Measurements from ENCODE around the gene APOO.
"Not testable (repeated sequence)": the region's sequence is repeated elsewhere in the genome, so short reads cannot be mapped to it uniquely, and the experiment has no call there.

APOO gene

GRCh38 chrX:23879380-23880090 lies 28.2 kb downstream of the APOO start:
- TF ChIP-seq ZFX (IDR thresholded peaks at IDR 0.05), result no peak
- TF ChIP-seq, protein P1, sequence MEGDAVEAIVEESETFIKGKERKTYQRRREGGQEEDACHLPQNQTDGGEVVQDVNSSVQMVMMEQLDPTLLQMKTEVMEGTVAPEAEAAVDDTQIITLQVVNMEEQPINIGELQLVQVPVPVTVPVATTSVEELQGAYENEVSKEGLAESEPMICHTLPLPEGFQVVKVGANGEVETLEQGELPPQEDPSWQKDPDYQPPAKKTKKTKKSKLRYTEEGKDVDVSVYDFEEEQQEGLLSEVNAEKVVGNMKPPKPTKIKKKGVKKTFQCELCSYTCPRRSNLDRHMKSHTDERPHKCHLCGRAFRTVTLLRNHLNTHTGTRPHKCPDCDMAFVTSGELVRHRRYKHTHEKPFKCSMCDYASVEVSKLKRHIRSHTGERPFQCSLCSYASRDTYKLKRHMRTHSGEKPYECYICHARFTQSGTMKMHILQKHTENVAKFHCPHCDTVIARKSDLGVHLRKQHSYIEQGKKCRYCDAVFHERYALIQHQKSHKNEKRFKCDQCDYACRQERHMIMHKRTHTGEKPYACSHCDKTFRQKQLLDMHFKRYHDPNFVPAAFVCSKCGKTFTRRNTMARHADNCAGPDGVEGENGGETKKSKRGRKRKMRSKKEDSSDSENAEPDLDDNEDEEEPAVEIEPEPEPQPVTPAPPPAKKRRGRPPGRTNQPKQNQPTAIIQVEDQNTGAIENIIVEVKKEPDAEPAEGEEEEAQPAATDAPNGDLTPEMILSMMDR (conservative IDR thresholded peaks at IDR 0.05), result no peak
- no peak overlapping the region for H3K27ac ChIP-seq

GRCh38 chrX:23871905-23872546 lies 35.7 kb downstream of the APOO start:
- H3K27ac ChIP-seq, result no peak overlapping the region
- TF ChIP-seq, protein P1 (conservative IDR thresholded peaks at IDR 0.05), result no peak; the same call in 1 of the 2 replicates
- TF ChIP-seq ZFX (IDR thresholded peaks at IDR 0.05), result no peak

DNA sequence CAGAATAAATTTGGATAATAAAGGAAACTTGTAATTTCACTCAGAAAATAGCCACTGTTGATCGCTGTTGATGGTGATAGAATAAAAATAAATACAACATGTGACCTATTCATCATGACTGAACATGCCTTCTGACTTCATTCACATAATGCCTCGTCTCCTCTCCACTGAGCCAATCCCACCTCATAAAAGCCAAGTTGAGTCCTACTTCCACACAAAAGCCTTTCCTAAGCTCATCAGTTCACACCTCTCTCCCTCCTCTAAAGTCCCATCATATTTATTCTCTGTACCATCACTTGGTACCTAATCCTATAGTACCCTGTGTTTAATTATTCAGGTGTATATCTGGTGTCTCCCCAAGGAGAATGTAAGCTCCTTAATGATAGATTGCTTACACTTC lies 37.7 kb downstream of the APOO start:
- H3K27ac ChIP-seq, result no peak overlapping the region
- TF ChIP-seq, protein P1 (conservative IDR thresholded peaks at IDR 0.05), result no peak
- no peak for TF ChIP-seq ZFX (IDR thresholded peaks at IDR 0.05)

DNA sequence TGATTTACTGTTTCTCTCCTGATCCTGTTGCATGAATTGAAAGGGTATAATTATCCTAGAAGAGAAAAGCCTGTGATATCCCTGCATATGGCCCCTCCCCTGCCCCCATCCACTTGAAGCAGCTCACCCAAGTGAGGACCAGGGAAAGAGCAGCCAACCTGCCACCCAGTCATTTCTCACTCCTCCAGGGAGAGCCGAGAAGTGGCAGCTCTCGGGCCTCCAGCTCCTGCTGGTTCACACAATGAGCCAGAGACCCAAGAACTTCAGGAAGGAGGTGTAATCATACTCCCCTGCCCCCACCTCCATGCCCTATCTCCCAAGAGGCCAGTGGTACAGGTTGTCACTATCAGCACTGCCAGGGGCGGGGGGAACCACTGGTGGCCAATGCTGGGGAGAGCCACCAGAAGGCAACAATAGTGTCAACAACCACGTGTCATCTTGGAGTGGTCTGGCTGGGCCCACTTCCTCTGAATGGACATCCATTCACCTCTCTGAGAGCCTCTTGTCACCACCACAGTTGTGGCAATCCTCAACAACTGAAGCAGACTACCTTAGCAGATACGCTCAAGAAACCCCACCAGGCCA lies 42.9 kb downstream of the APOO start:
- H3K27ac ChIP-seq, result no peak overlapping the region

GRCh38 chrX:23861952-23862351 lies 45.8 kb downstream of the APOO start:
- H3K27ac ChIP-seq, result not testable (repeated sequence)

More for the DNA sequence above, 42.9 kb downstream of the APOO start:
- TF ChIP-seq, protein P1 (conservative IDR thresholded peaks at IDR 0.05), result no peak
- TF ChIP-seq ZFX (IDR thresholded peaks at IDR 0.05), result no peak

DNA sequence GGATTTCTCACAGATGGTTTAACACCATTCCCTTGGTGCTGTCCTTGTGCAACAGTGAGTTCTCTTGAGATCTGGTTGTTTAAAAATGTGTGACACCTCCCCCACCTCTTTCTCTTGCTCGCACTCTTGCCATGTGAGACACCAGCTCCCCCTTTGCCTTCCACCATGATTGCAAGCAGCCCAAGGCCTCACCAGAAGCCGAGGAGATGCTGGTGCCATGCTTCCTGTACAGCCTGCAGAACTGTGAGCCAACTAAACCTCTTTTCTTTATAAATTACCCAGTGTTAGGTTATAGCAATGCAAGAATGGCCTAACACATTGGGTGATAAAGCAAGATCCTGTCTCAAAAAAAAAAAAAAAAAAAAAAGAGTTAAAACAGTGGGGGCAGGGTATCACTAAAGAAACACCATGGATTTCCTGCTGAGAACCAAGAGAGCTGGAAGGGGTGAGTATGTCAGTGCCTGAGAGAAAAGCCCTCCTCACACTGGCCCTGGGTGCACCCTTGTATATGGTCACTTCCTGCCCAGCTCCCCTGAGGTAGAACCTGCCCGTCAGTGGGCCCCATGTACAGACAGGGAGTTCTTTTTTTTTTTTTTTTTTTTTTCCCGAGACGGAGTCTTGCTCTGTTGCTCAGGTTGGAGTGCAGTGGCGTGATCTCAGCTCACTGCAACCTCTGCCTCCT lies 46.4 kb downstream of the APOO start:
- TF ChIP-seq, protein P1 (conservative IDR thresholded peaks at IDR 0.05), result no peak
- no peak for TF ChIP-seq ZFX (IDR thresholded peaks at IDR 0.05)
- H3K27ac ChIP-seq, result no peak overlapping the region

- not testable (repeated sequence) for H3K27ac ChIP-seq
These were observed 48.5 kb downstream of the APOO start for GRCh38 chrX:23859238-23859637.

GRCh38 chrX:23857935-23858334 lies 49.8 kb downstream of the APOO start:
- no peak overlapping the region for H3K27ac ChIP-seq
- TF ChIP-seq, protein P1 (conservative IDR thresholded peaks at IDR 0.05), result no peak
- no peak for TF ChIP-seq ZFX (IDR thresholded peaks at IDR 0.05)
